Stimulated activated CD4-positive, alpha-beta T cell treated with anti-CD3 and anti-CD28 coated beads, Interleukin-15, amount 100 ng/mL, for 24 hours (primary cell): ENCODE results near the gene PJVK.
A peak's percentile ranks its signal among the peaks of the same experiment; 100 is the strongest.
"Not testable (repeated sequence)": the region's sequence is repeated elsewhere in the genome, so short reads cannot be mapped to it uniquely, and the experiment has no call there.

Source experiments
- DNase-seq: peaks from one replicate; pipeline ENCODE4 v3.0.0-alpha.2; 2020

PJVK gene

GRCh38 chr2:178436662-178437061, 14.5 kb upstream of the PJVK start:
- DNase-seq: no peak

- no peak for DNase-seq
Observed at GRCh38 chr2:178441426-178441825, 9.8 kb upstream of the PJVK start.

- DNase-seq: no peak
Observed at GRCh38 chr2:178448968-178449661, 2.1 kb upstream of the PJVK start.

GRCh38 chr2:178449700-178450523, 1.3 kb upstream of the PJVK start:
- DNase-seq: no peak

GRCh38 chr2:178450524-178450773, 729 bp upstream of the PJVK start:
- DNase-seq: no peak

GRCh38 chr2:178452334-178452733, 1.2 kb downstream of the PJVK start:
- DNase-seq: no peak

GRCh38 chr2:178452870-178453269, 1.7 kb downstream of the PJVK start:
- DNase-seq: no peak

GRCh38 chr2:178455947-178456346, 4.8 kb downstream of the PJVK start:
- DNase-seq: no peak

- no peak for DNase-seq
Observed at GRCh38 chr2:178457390-178457886, 6.3 kb downstream of the PJVK start.

GRCh38 chr2:178469219-178469849, 18.2 kb downstream of the PJVK start:
- DNase-seq: no peak

GRCh38 chr2:178471313-178471712, 20.1 kb downstream of the PJVK start:
- not testable (repeated sequence) for DNase-seq

GRCh38 chr2:178473373-178473772, 22.2 kb downstream of the PJVK start:
- no peak for DNase-seq

- DNase-seq: no peak
Observed at GRCh38 chr2:178473931-178474330, 22.8 kb downstream of the PJVK start.

GRCh38 chr2:178474560-178474959, 23.4 kb downstream of the PJVK start:
- no peak for DNase-seq

GRCh38 chr2:178476477-178476876, 25.3 kb downstream of the PJVK start:
- no peak for DNase-seq

GRCh38 chr2:178477443-178478129, 26.4 kb downstream of the PJVK start:
- DNase-seq: no peak

GRCh38 chr2:178478130-178478438, 26.9 kb downstream of the PJVK start:
- DNase-seq: peak; percentile 17

- peak; percentile 85 for DNase-seq
Observed at GRCh38 chr2:178478439-178479274, 27.5 kb downstream of the PJVK start, which contains the start of gene FKBP7. Gene FKBP7 (minus strand): TSS chr2:178478600. CDS start chr2:178478499, 101 bp downstream.

GRCh38 chr2:178479275-178479616, 28.1 kb downstream of the PJVK start:
- DNase-seq: no peak

- no peak for DNase-seq
Observed at GRCh38 chr2:178479758-178480226, 28.6 kb downstream of the PJVK start.

- DNase-seq: peak; percentile 89
Observed at GRCh38 chr2:178480227-178481181, 29.3 kb downstream of the PJVK start, which contains the start of gene PLEKHA3. Gene PLEKHA3 (plus strand): TSS chr2:178480457. CDS start chr2:178480870, 413 bp downstream.
